Ovary (tissue), 9 donors: ENCODE measurements around the gene ANKRD66. TPM values are rescaled to one million over a fixed set of nuclear protein-coding genes. Genes with fewer than 3 reads are reported as not detected.

ENCODE experiments used
- DNase-seq, 5 donors: peaks; one replicate each; pipeline ENCODE4 v3.0.0-alpha.2; 2019 to 2020
- H3K27ac ChIP-seq, 2 donors: fragments of 200-600 bp; one replicate each; pipeline versions ENCODE4 v1.5.1 to v1.8.0; 2019 to 2022
- H3K27me3 ChIP-seq: fragments of 200-600 bp; one replicate; pipeline ENCODE4 v1.8.0; 2022
- H3K36me3 ChIP-seq: fragments of 200-600 bp; sonication (generic); one replicate; pipeline ENCODE4 v1.5.1; 2019
- H3K4me1 ChIP-seq: one replicate; pipeline ENCODE4 v1.8.1; 2013; ENCODE audit warnings: mild to moderate bottlenecking, moderate library complexity; ENCODE audit not compliant: insufficient read depth
- H3K4me3 ChIP-seq: fragments of 200-600 bp; sonication (generic); one replicate; pipeline ENCODE4 v1.5.1; 2017
- H3K9me3 ChIP-seq, 2 donors: fragments of 200-600 bp in 1 of 2; sonication (generic) in 1 of 2; one replicate each; pipeline versions ENCODE4 v1.5.1 to v1.8.1; 2013 to 2019; ENCODE audit warnings: mild to moderate bottlenecking in 1 of 2, moderate library complexity in 1 of 2
- EP300 ChIP-seq: sonication (generic); formaldehyde crosslinking; IDR thresholded peaks from one replicate; pipeline ENCODE4 v1.6.1; 2017; ENCODE audit warnings: antibody characterized with exemption
- POLR2A ChIP-seq: fragments of 450-650 bp; IDR thresholded peaks from one replicate; pipeline ENCODE4 v1.6.1; 2017; ENCODE audit warnings: antibody characterized with exemption, mild to moderate bottlenecking, moderate library complexity
- WGBS, 3 donors: extraction: QIAGEN DNeasy Blood & Tissue Kit in 1 of 3; methylation state at CpG; one replicate each; pipeline versions ENCODE4 v1.1.5 to v1.1.7; 2013 to 2017; 5-methylcytosine and 5-hydroxymethylcytosine counted together
- intact Hi-C, 4 donors: fragments of 100-400 bp; cut with DNase I; formaldehyde crosslinking; loops; one replicate each; pipeline versions ENCODE4 v1.11.0 to v1.15.1; 2022 to 2023
- polyA plus RNA-seq, 2 donors: library from polyadenylated mRNA; stranded (reverse); fragments of 200-250 nt in 1 of 2; fragments of 350-450 nt in 1 of 2; fragmentation: Illumina TruSeq in 1 of 2; extraction: RNeasy Lipid Tissue Mini Kit (QIAGEN cat#74804) in 1 of 2; gene quantifications; one replicate each; pipeline ENCODE4 v1.2.3, GENCODE V29; 2013 to 2014
- total RNA-seq, 7 donors: library from RNA; depleted of rRNA in 2 of 7; stranded (reverse); fragments of >200 nt in 2 of 7; fragmentation: NEBNext Ultra II Directional in 3 of 7; extraction: Animal tissue kit (Norgen Biotek cat#: 25700) in 3 of 7; gene quantifications; one replicate each; pipeline versions ENCODE4 v1.1.0 to v1.2.4, GENCODE V29; 2016 to 2023
- TF ChIP-seq, protein P1 (sequence below), 3 donors: fragments of 450-650 bp in 2 of 3; fragments of 200-600 bp in 1 of 3; IDR thresholded peaks; one replicate each; pipeline versions ENCODE4 v1.5.1 to v1.8.0; 2016 to 2022; ENCODE audit warnings: antibody characterized with exemption in 3 of 3, mild to moderate bottlenecking in 1 of 3
- donor health status: DM: no; HTN: no; CAD: no; lungs with moderate emphysema.
- donor health status: DM: no; HTN: no; CAD: no.
- donor health status: Bipolar disorder and iron deficiency.
- donor health status: DM: yes; HTN: yes; CAD: no.
- donor health status: DM: no; HTN: no; CAD: no.
- donor health status: DM: yes; HTN: yes; CAD: no.

Gene ANKRD66
- total and polyA plus RNA-seq, 9 donors, result 0.12 to 18.0 (median 0.50) TPM; not detected in 4

DNA sequence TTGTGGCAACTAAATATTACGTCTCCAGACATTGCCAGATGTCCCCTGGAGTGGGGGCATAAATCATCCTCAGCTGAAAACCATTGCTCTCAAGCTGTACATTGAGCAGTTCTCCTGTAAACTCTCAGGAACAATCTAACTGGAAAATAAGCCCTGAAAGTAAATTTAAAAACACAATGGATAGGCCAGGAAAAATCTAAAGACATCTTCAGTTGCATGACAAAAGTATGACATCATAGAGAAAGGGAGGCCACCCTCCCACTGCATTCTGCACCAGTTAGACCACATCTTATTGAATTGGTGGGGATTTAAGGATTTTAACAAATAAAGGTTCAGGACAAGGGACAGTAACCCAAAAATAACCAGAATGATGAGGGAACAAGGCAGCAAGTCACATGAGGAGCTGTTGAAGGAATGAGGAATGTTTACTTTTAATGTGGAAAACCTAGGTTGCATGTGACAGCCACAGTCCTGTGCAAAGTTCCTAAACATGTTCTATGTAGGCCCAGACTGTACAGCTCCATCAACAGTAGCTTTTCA is 16.9 kb upstream of the ANKRD66 start:
- H3K4me3 ChIP-seq, result no peak overlapping the region
- 81 to 95% (median 86%) methylated on average over 1 of the region's 1 CpG for WGBS, 3 donors
- TF ChIP-seq EP300, result no peak
- no peak for TF ChIP-seq POLR2A
- intact Hi-C loops, result no loop called here
- H3K9me3 ChIP-seq, result no peaks in the 10 kb centered on the region
- H3K27me3 ChIP-seq, result no peaks in the 10 kb centered on the region
- no peaks in the 10 kb centered on the region for H3K4me1 ChIP-seq
- no peaks in the 10 kb centered on the region for H3K36me3 ChIP-seq
- DNase-seq, result no peak
- H3K27ac ChIP-seq, result no peak overlapping the region

DNA sequence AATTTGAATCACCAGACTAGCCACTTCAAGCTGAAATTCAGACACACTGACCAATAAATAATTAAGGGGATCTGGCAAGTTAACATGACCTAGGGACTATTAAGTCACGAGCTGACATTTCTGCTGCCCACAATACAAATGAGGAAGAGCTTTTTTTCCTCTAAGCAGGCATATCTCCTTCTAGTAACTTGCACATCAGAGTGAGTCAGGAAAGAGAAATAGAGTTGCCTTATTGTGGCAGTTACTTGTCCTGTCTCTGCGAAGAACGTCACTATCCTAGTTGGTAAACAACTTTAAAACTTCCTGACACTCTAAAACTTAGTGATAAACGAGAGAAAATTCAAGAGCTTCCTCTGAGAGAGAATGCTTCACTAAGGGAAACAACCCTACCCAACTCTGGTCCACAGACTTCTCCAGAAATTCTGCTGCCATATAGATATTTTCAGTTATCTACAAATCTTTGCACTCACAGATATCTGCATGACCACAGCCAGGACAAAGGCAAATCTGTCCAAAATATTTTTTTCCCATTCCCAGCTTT is 15.7 kb upstream of the ANKRD66 start:
- WGBS, 3 donors, result 43 to 56% (median 56%) methylated on average over 4 of the region's 4 CpGs
- intact Hi-C loops, result no loop called here
- no peak for DNase-seq
- Histone ChIP-seq H3K9me3 (no peaks in the 10 kb centered on the region), H3K36me3 (no peaks in the 10 kb centered on the region), H3K27me3 (no peaks in the 10 kb centered on the region), H3K27ac (no peak overlapping the region), H3K4me1 (no peaks in the 10 kb centered on the region), H3K4me3 (no peak overlapping the region)
- no peak for TF ChIP-seq EP300
- TF ChIP-seq, protein P1, sequence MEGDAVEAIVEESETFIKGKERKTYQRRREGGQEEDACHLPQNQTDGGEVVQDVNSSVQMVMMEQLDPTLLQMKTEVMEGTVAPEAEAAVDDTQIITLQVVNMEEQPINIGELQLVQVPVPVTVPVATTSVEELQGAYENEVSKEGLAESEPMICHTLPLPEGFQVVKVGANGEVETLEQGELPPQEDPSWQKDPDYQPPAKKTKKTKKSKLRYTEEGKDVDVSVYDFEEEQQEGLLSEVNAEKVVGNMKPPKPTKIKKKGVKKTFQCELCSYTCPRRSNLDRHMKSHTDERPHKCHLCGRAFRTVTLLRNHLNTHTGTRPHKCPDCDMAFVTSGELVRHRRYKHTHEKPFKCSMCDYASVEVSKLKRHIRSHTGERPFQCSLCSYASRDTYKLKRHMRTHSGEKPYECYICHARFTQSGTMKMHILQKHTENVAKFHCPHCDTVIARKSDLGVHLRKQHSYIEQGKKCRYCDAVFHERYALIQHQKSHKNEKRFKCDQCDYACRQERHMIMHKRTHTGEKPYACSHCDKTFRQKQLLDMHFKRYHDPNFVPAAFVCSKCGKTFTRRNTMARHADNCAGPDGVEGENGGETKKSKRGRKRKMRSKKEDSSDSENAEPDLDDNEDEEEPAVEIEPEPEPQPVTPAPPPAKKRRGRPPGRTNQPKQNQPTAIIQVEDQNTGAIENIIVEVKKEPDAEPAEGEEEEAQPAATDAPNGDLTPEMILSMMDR (IDR thresholded peaks at IDR 0.05), result no peak
- no peak for TF ChIP-seq POLR2A

DNA sequence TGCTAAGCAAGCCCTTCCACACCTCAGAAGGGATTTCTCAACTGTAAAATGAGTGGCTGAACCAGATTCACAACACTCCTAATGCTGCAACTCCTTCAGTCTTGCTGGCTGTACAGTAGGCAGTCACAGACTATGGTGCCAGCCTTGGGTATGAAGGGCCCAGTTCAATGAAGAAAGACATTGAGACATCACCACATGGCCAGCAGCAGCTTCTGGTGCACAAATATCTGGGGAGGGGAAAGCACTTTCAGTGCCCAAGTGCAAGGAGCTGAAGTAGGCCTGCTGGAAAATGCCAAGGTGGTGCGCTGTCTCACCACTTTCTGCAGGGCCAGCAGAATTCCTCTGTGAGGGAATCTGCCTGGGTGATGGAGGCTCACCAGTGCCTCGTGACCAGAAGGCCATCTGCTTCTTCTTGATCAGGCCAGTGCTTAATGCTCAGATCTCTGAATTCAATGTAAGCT is 13.4 kb upstream of the ANKRD66 start:
- no peaks in the 10 kb centered on the region for H3K27me3 ChIP-seq
- H3K36me3 ChIP-seq, result no peaks in the 10 kb centered on the region
- no peak overlapping the region for H3K4me3 ChIP-seq
- WGBS, 3 donors, result 93 to 98% (median 96%) methylated on average over 2 of the region's 2 CpGs
- no peaks in the 10 kb centered on the region for H3K9me3 ChIP-seq
- H3K4me1 ChIP-seq, result no peaks in the 10 kb centered on the region
- intact Hi-C loops, result no loop called here
- DNase-seq, result no peak
- TF ChIP-seq, protein P1 (IDR thresholded peaks at IDR 0.05), result no peak
- no peak for TF ChIP-seq EP300
- TF ChIP-seq POLR2A, result no peak
- H3K27ac ChIP-seq, result no peak overlapping the region

DNA sequence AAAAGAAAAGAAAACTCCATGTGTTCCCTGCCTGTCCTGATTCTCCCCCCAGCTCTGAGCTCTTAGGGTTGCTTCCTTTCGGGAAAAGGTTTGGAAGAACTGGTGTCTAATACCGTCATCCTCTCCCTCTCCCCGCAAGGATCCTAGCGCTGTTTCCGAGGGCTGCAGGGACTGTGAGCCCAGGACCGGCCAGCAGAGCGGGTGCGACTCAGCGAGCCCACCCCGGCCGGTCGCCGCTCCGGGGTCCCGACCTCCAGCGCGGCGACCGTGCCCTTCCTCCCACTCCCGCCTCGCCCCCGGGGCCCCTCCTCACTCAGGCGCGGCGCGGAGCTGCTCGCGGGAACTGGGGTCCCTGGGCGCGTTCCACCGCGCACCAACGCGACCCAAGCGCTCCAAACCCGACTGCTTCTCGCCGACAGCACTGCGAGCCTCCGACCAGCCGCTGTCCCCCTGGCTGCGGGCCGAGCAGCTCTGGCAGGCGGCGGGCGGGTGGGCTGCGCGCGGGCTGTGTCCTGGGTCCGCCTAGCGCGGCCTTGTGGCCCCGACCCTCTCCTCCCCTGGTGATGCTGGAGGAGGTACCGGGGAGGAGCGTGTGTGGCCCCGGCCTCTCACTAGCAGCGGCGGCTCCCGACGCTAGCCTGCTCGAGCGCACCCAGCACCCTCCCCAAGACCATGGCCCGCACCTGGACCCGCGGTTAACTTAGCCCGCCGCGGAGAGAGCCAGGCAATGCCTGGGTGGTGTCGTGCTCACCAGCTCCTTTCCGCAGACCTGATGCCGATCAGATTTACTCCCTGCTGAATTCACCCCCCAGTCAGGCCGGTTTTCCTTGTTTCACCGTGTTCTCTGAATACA is 11.6 kb upstream of the ANKRD66 start, which contains the start of gene PLA2G7:
Gene PLA2G7, minus strand, starts transcription at position 509 of the 853 bp plus-strand sequence. CDS start 12,484 bp downstream, outside the sequence.
- H3K36me3 ChIP-seq, result no peaks in the 10 kb centered on the region
- H3K27ac ChIP-seq, result no peak within 1 kb of the TSS
- H3K9me3 ChIP-seq, result no peaks in the 10 kb centered on the region
- WGBS, 3 donors, result 0 to 2% (median 1%) methylated on average over 62 to 73 of the region's 73 CpGs
- intact Hi-C loops, result no loop called here
- DNase-seq, result peak in 4 of 5 donors; percentile 15 to 47 (median 32)
- H3K4me1 ChIP-seq, result no peaks in the 10 kb centered on the region
- H3K4me3 ChIP-seq, result peak within 1 kb of the TSS; percentile 54
- H3K27me3 ChIP-seq, result no peaks in the 10 kb centered on the region
- TF ChIP-seq EP300 (no peak), POLR2A (no peak)
- TF ChIP-seq, protein P1 (IDR thresholded peaks at IDR 0.05), result no peak

DNA sequence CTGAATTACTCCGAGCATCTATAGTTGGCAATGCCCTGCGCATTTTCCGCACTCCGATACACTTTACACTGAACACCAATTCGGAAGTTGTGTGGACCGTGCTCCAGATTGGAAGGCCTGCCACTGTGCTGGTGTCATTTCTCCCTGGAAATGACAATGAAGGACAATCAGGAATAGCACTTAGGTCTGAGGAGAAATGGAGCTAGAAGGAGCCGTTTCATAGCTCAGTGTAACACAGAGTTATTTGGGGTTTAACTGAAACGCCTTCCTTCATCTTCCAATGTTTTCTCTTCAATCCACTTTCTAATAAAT is 11.1 kb upstream of the ANKRD66 start:
- Histone ChIP-seq H3K4me3 (peak overlapping the region; percentile 54), H3K27ac (no peak overlapping the region), H3K36me3 (no peaks in the 10 kb centered on the region), H3K4me1 (no peaks in the 10 kb centered on the region), H3K9me3 (no peaks in the 10 kb centered on the region), H3K27me3 (no peaks in the 10 kb centered on the region)
- no peak for DNase-seq
- TF ChIP-seq, protein P1 (IDR thresholded peaks at IDR 0.05), result no peak
- TF ChIP-seq EP300, result no peak
- no peak for TF ChIP-seq POLR2A
- intact Hi-C loops, result no loop called here
- 10 to 19% (median 16%) methylated on average over 8 of the region's 8 CpGs for WGBS, 3 donors
